B cell (primary cell): Measurements from ENCODE around the gene SEC23B. TPM values are rescaled to one million over a fixed set of nuclear protein-coding genes. Genes with fewer than 3 reads are reported as not detected.
A peak's percentile ranks its signal among the peaks of the same experiment; 100 is the strongest.

Experiments
- ATAC-seq: fragments of 200-7000 bp; cut with Tn5 transposase; one replicate; pipeline ENCODE4 v1.10.0; 2021; ENCODE audit warnings: low read depth, mild to moderate bottlenecking, moderate number of reproducible peaks, moderate library complexity
- CTCF ChIA-PET: fragments of 350-600 bp; sonication (Branson Sonifier 250); formaldehyde crosslinking; loops from one replicate; lab custom pipeline; 2021; ENCODE audit warnings: antibody characterized with exemption, inconsistent platforms; lab: Charles Lee
- POLR2A ChIA-PET: fragments of 350-600 bp; sonication (Branson Sonifier 250); formaldehyde crosslinking; loops from one replicate; lab custom pipeline; 2021; ENCODE audit warnings: antibody characterized with exemption; lab: Charles Lee
- DNase-seq: peaks from one replicate; pipeline ENCODE4 v3.0.0; 2013
- H2AFZ ChIP-seq: 2 replicates; pipeline ENCODE4 v1.6.1; 2012; ENCODE audit warnings: mild to moderate bottlenecking, low read depth, low read length; ENCODE audit not compliant: insufficient read depth, poor library complexity, severe bottlenecking
- H3K27ac ChIP-seq, 2 donors: 1 replicate in 1 of 2; 2 replicates in 1 of 2; pipeline ENCODE4 v1.5.1; 2012 to 2013; ENCODE audit warnings: low read length in 2 of 2, mild to moderate bottlenecking in 2 of 2, moderate library complexity in 1 of 2
- H3K27me3 ChIP-seq, 4 experiments: fragments of 200-600 bp in 1 of 4; sonication (generic) in 1 of 4; replicated peaks in 1 of 4; 1 replicate in 2 of 4; 2 replicates in 2 of 4; pipeline versions ENCODE4 v1.6.1 to v1.7.0; 2013 to 2016; ENCODE audit warnings: low read length in 3 of 4, mild to moderate bottlenecking in 2 of 4, mixed read lengths in 1 of 4, moderate library complexity in 1 of 4; ENCODE audit not compliant: insufficient read depth in 4 of 4, control insufficient read depth in 3 of 4; ENCODE audit errors: control extremely low read depth in 1 of 4
- H3K36me3 ChIP-seq, 2 experiments: replicated peaks in 1 of 2; 1 replicate in 1 of 2; 2 replicates in 1 of 2; pipeline versions ENCODE4 v1.6.1 to v1.7.1; 2013; ENCODE audit warnings: low read length in 1 of 2; ENCODE audit not compliant: insufficient read depth in 2 of 2, control insufficient read depth in 1 of 2; ENCODE audit errors: control extremely low read depth in 1 of 2, extremely low read depth in 1 of 2
- H3K4me1 ChIP-seq, 2 donors: fragments of 200-600 bp in 1 of 2; sonication (generic) in 1 of 2; 1 replicate in 1 of 2; 2 replicates in 1 of 2; pipeline versions ENCODE4 v1.5.1 to v1.6.1; 2013 to 2017; ENCODE audit warnings: low read length in 2 of 2; ENCODE audit not compliant: control insufficient read depth in 2 of 2, insufficient read depth in 2 of 2
- H3K4me2 ChIP-seq: replicated peaks from 2 replicates; pipeline ENCODE3; 2012; ENCODE audit warnings: mild to moderate bottlenecking, low read depth, low read length; ENCODE audit not compliant: poor library complexity, severe bottlenecking
- H3K4me3 ChIP-seq, 5 experiments: fragments of 200-600 bp in 1 of 5; sonication (generic) in 1 of 5; 1 replicate in 3 of 5; 2 replicates in 2 of 5; pipeline versions ENCODE4 v1.5.1 to v1.7.0; 2011 to 2016; ENCODE audit warnings: low read length in 4 of 5, mild to moderate bottlenecking in 4 of 5, low read depth in 2 of 5, control low read depth in 1 of 5, moderate library complexity in 1 of 5; ENCODE audit not compliant: insufficient read depth in 1 of 5; ENCODE audit errors: control extremely low read depth in 1 of 5, extremely low read depth in 1 of 5
- H3K79me2 ChIP-seq: fragments of 200-600 bp; sonication (generic); one replicate; pipeline ENCODE4 v1.6.0; 2016; ENCODE audit warnings: low read length; ENCODE audit not compliant: control insufficient read depth, insufficient read depth
- H3K9ac ChIP-seq: fragments of 200-600 bp; sonication (generic); 2 replicates; pipeline ENCODE4 v1.6.1; 2017; ENCODE audit warnings: mild to moderate bottlenecking, low read length, moderate library complexity
- H3K9me3 ChIP-seq, 3 donors: one replicate each; pipeline versions ENCODE4 v1.6.1 to v1.7.1; 2013; ENCODE audit warnings: low read length in 2 of 3; ENCODE audit not compliant: control insufficient read depth in 2 of 3, insufficient read depth in 1 of 3; ENCODE audit errors: control extremely low read depth in 1 of 3
- H4K20me1 ChIP-seq: 2 replicates; pipeline ENCODE4 v1.6.0; 2012; ENCODE audit warnings: mild to moderate bottlenecking, low read length; ENCODE audit not compliant: insufficient read depth, control insufficient read depth, poor library complexity, severe bottlenecking
- H3K27ac Mint-ChIP-seq: one replicate; pipeline ENCODE4 v1.8.0; 2021; ENCODE audit warnings: mixed read lengths
- H3K27me3 Mint-ChIP-seq: one replicate; pipeline ENCODE4 v1.8.0; 2021; ENCODE audit warnings: mixed read lengths
- H3K4me1 Mint-ChIP-seq: one replicate; pipeline ENCODE4 v1.8.0; 2021; ENCODE audit warnings: mixed read lengths
- H3K4me3 Mint-ChIP-seq: one replicate; pipeline ENCODE4 v1.8.0; 2021; ENCODE audit warnings: mixed read lengths
- H3K9me3 Mint-ChIP-seq: one replicate; pipeline ENCODE4 v1.8.0; 2022; ENCODE audit warnings: mixed read lengths; ENCODE audit not compliant: insufficient read depth
- CTCF ChIP-seq: fragments of 200-600 bp; IDR thresholded peaks from one replicate; pipeline ENCODE4 v1.8.0; 2022; ENCODE audit warnings: antibody characterized with exemption, mild to moderate bottlenecking
- EZH2 ChIP-seq: IDR thresholded peaks from 2 replicates; pipeline ENCODE4 v1.6.1; 2012; ENCODE audit warnings: borderline replicate concordance, low read depth, mild to moderate bottlenecking, moderate library complexity, low read length; ENCODE audit not compliant: insufficient read depth, poor library complexity, severe bottlenecking
- WGBS: methylation state at CpG from one replicate; pipeline ENCODE4 v1.1.5; 2013; ENCODE audit warnings: missing lambda C conversion rate; ENCODE audit not compliant: insufficient coverage; 5-methylcytosine and 5-hydroxymethylcytosine counted together
- intact Hi-C: fragments of 100-400 bp; cut with micrococcal nuclease; formaldehyde crosslinking; loops from one replicate; pipeline ENCODE4 v1.10.0; 2022
- polyA plus RNA-seq: library from polyadenylated mRNA; depleted of rRNA; stranded (reverse); fragments of >200 nt; gene quantifications from 2 replicates; pipeline ENCODE4 v1.2.3, GENCODE V29; 2012
- total RNA-seq, 2 donors: library from RNA; stranded (reverse); fragments of 120-200 nt in 1 of 2; gene quantifications; 1 replicate in 1 of 2; 2 replicates in 1 of 2; pipeline versions ENCODE4 v1.2.3 to v1.2.4, GENCODE V29; 2013 to 2022

Gene SEC23B
- total and polyA plus RNA-seq, 2 donors (not counting 1 experiment from before 2014, with no cell fraction given), result 19.5 to 39.4 TPM

GRCh38 chr20:18465536-18466200, 42.1 kb upstream of the SEC23B start:
- ChIA-PET CTCF (interaction anchor here (2.4 kb wide), 1 partner anchor 41 kb away, joined by 20 read pairs; the partner anchor contains the start of gene SEC23B), POLR2A (interaction anchor here (1.0 to 2.2 kb wide), 2 partner anchors 41 to 42 kb away, joined by 5 to 26 read pairs; partner anchors contain the start of gene SEC23B)
- H3K9me3 ChIP-seq, result no peaks in the 10 kb centered on the region
- Mint-ChIP-seq H3K9me3 (no peaks in the 10 kb centered on the region), H3K27ac (peak overlapping the region; percentile 10), H3K4me1 (peaks cover 25% of the 10 kb centered on the region), H3K4me3 (peak overlapping the region; percentile 97), H3K27me3 (no peaks in the 10 kb centered on the region)
- H2AFZ ChIP-seq, result peak overlapping the region; percentile 89
- no peaks in the 10 kb centered on the region for H3K79me2 ChIP-seq
- no peak overlapping the region for H3K4me3 ChIP-seq
- peak overlapping the region; percentile 83 for H3K4me2 ChIP-seq
- peak overlapping the region in 1 of 2 donors; percentile 81 for H3K27ac ChIP-seq
- no peaks in the 10 kb centered on the region for H4K20me1 ChIP-seq
- no peak for DNase-seq
- peaks cover 12 to 15% of the 10 kb centered on the region in 2 donors for H3K4me1 ChIP-seq
- H3K36me3 ChIP-seq, result peaks cover 0 to 6% of the 10 kb centered on the region in 2 experiments
- WGBS, result 39% methylated on average over 3 of the region's 6 CpGs
- H3K9ac ChIP-seq, result no peak overlapping the region
- no peak for ATAC-seq
- TF ChIP-seq EZH2 (no peak), CTCF (no peak)
- H3K27me3 ChIP-seq, result no peaks in the 10 kb centered on the region
- intact Hi-C loops, result loop anchor here (2.0 to 10.0 kb wide), 3 partner anchors 501 to 1893 kb away; partner anchors contain the start of genes KIF16B, MGME1, NAA20 and SNX5

GRCh38 chr20:18466574-18466893, 41.2 kb upstream of the SEC23B start:
- H3K27ac Mint-ChIP-seq, result peak overlapping the region; percentile 97
- H3K27me3 ChIP-seq, result no peaks in the 10 kb centered on the region
- no peaks in the 10 kb centered on the region for H3K9me3 Mint-ChIP-seq
- no peaks in the 10 kb centered on the region for H3K9me3 ChIP-seq
- no peaks in the 10 kb centered on the region for H3K27me3 Mint-ChIP-seq
- ATAC-seq (no peak), DNase-seq (no peak)
- H3K27ac ChIP-seq, result peak overlapping the region; percentile 39 to 81
- H3K4me1 ChIP-seq, result peaks cover 12 to 15% of the 10 kb centered on the region in 2 donors
- peaks cover 6% of the 10 kb centered on the region for H3K79me2 ChIP-seq
- WGBS, result 0% methylated on average over 15 of the region's 15 CpGs
- peak overlapping the region; percentile 90 for H3K9ac ChIP-seq
- H3K4me3 ChIP-seq, result peak overlapping the region; percentile 54 to 97 (median 85)
- peak overlapping the region; percentile 83 for H3K4me2 ChIP-seq
- TF ChIP-seq EZH2, result no peak
- TF ChIP-seq CTCF, result no peak
- H3K4me3 Mint-ChIP-seq, result peak overlapping the region; percentile 97
- intact Hi-C loops, result loop anchor here (2.0 to 10.0 kb wide), 3 partner anchors 502 to 1894 kb away; partner anchors contain the start of genes KIF16B, MGME1, NAA20 and SNX5
- no peaks in the 10 kb centered on the region for H4K20me1 ChIP-seq
- peaks cover 25% of the 10 kb centered on the region for H3K4me1 Mint-ChIP-seq
- POLR2A ChIA-PET, result interaction anchor here (0.8 to 2.2 kb wide), 7 partner anchors 30 to 962 kb away, joined by 3 to 26 read pairs (median 4); partner anchors contain the start of genes KAT14, PET117, RBBP9 and SEC23B
- CTCF ChIA-PET, result interaction anchor here (1.0 to 2.4 kb wide), 4 partner anchors 9 to 178 kb away, joined by 3 to 20 read pairs (median 4); partner anchors contain the start of genes SEC23B and ZNF133
- peaks cover 0 to 11% of the 10 kb centered on the region in 2 experiments for H3K36me3 ChIP-seq
- peak overlapping the region; percentile 89 for H2AFZ ChIP-seq
